ENCODE results near the gene TMCC2.

- TF ChIP-seq CTCF (IDR thresholded peaks at IDR 0.05; ENCODE audit: insufficient read depth, low read depth, low read length) (no peak), EZH2 (IDR thresholded peaks at IDR 0.05; ENCODE audit: insufficient read depth, low read length) (no peak)
Measured at GRCh38 chr1:205257735-205258134, 30.0 kb downstream of the TMCC2 start.

Data from astrocyte (in vitro differentiated cells and primary cell).